HepG2 (cell line): ENCODE results near the gene SMARCD1. TPM values are rescaled to one million over a fixed set of nuclear protein-coding genes. Genes with fewer than 3 reads are reported as not detected.

ENCODE experiments used
- ATAC-seq: fragments of 200-7000 bp; cut with Tn5 transposase; 3 replicates; pipeline ENCODE4 v1.9.1; 2020; ENCODE audit warnings: mild to moderate bottlenecking, moderate library complexity
- BruUV-seq: library from RNA; stranded (reverse); fragments of 400-500 nt; replicated peaks from 2 replicates; lab custom pipeline; 2021; lab: Mats Ljungman, UMichigan
- CTCF ChIA-PET: fragments of 300-600 bp; formaldehyde crosslinking; extraction: SDS; loops from one replicate; lab custom pipeline; 2021; ENCODE audit warnings: low total read pairs, inconsistent platforms, low intra/inter-chr PET ratio; lab: Yijun Ruan, JAX
- POLR2A ChIA-PET: fragments of 350-600 bp; sonication (Branson Sonifier 250); formaldehyde crosslinking; loops from one replicate; lab custom pipeline; 2020; ENCODE audit warnings: antibody characterized with exemption, inconsistent platforms; lab: Yijun Ruan, JAX
- DNase-seq: peaks from one replicate; pipeline ENCODE4 v3.0.0-alpha.2; 2015; ENCODE audit warnings: low spot score
- FAIRE-seq: peaks from 3 replicates; lab custom pipeline; 2011; peaks lifted over from hg19 to GRCh38; lab: Jason Lieb, UNC
- H2AFZ ChIP-seq: one replicate; pipeline ENCODE4 v1.6.1; 2011; ENCODE audit warnings: low read length, inconsistent platforms
- H3K27ac ChIP-seq: fragments of 300-600 bp; 3 replicates; pipeline ENCODE4 v1.8.0; 2011; ENCODE audit warnings: mixed run types, mild to moderate bottlenecking, mixed read lengths, low read length, inconsistent platforms; ENCODE audit not compliant: insufficient read depth; ENCODE audit errors: extremely low read length
- H3K27me3 ChIP-seq, 2 experiments: fragments of 200-600 bp in 1 of 2; 2 replicates in 1 of 2; 3 replicates in 1 of 2; pipeline versions ENCODE4 v1.6.0 to v1.8.0; 2011; ENCODE audit warnings: low read length in 2 of 2, mild to moderate bottlenecking in 2 of 2, moderate library complexity in 2 of 2, inconsistent platforms in 1 of 2; ENCODE audit not compliant: insufficient read depth in 2 of 2, control insufficient read depth in 1 of 2
- H3K36me3 ChIP-seq, 2 experiments: fragments of 200-600 bp in 1 of 2; replicated peaks in 1 of 2; 2 replicates in 1 of 2; 3 replicates in 1 of 2; pipeline versions ENCODE4 v1.5.1 to v1.8.0; 2011; ENCODE audit warnings: low read length in 2 of 2, inconsistent platforms in 1 of 2; ENCODE audit not compliant: insufficient read depth in 2 of 2, control insufficient read depth in 1 of 2
- H3K4me1 ChIP-seq: 2 replicates; pipeline ENCODE4 v1.5.1; 2012; ENCODE audit warnings: low read length, inconsistent platforms; ENCODE audit not compliant: insufficient read depth
- H3K4me2 ChIP-seq: 2 replicates; pipeline ENCODE4 v1.6.0; 2011; ENCODE audit warnings: low read depth, low read length, inconsistent platforms
- H3K4me3 ChIP-seq, 3 experiments: fragments of 200-600 bp in 1 of 3; sonication (generic), shearing (Covaris generic) in 1 of 3; replicated peaks in 1 of 3; 2 replicates each; pipeline ENCODE4 v1.5.1; 2011 to 2016; ENCODE audit warnings: low read length in 3 of 3, inconsistent platforms in 2 of 3, low read depth in 2 of 3, mild to moderate bottlenecking in 2 of 3, control low read depth in 1 of 3, mixed read lengths in 1 of 3; ENCODE audit not compliant: insufficient read depth in 1 of 3
- H3K79me2 ChIP-seq: one replicate; pipeline ENCODE4 v1.6.1; 2011; ENCODE audit warnings: low read length, inconsistent platforms; ENCODE audit not compliant: insufficient read depth
- H3K9ac ChIP-seq: 2 replicates; pipeline ENCODE4 v1.6.0; 2011; ENCODE audit warnings: mild to moderate bottlenecking, low read depth, low read length, inconsistent platforms; ENCODE audit not compliant: insufficient read depth
- H3K9me3 ChIP-seq: 2 replicates; pipeline ENCODE4 v1.5.1; 2012; ENCODE audit warnings: mild to moderate bottlenecking, low read length
- H4K20me1 ChIP-seq: 2 replicates; pipeline ENCODE4 v1.6.0; 2011; ENCODE audit warnings: inconsistent platforms, mild to moderate bottlenecking, low read length, moderate library complexity; ENCODE audit not compliant: insufficient read depth
- KAT2B ChIP-seq: fragments of 150-350 bp; IDR thresholded peaks from 2 replicates; pipeline ENCODE4 v1.6.1; 2014; ENCODE audit warnings: low read depth, low read length, borderline replicate concordance
- NFATC3 ChIP-seq: sonication (generic); formaldehyde crosslinking; IDR thresholded peaks from 2 replicates; pipeline ENCODE4 v1.5.1; 2020; ENCODE audit warnings: mild to moderate bottlenecking, missing genetic modification reagents
- PAX8 ChIP-seq: sonication (generic); formaldehyde crosslinking; IDR thresholded peaks from 2 replicates; pipeline ENCODE4 v1.8.0; 2022; ENCODE audit warnings: mild to moderate bottlenecking, missing genetic modification reagents, borderline replicate concordance
- SRF ChIP-seq: IDR thresholded peaks from 2 replicates; pipeline ENCODE4 v1.6.1; 2011; ENCODE audit warnings: mild to moderate bottlenecking, low read depth, low read length, moderate library complexity
- SRSF1 ChIP-seq: fragments of 200-400 bp; formaldehyde crosslinking; optimal IDR thresholded peaks from 2 replicates; pipeline ENCODE3; 2017; ENCODE audit warnings: mild to moderate bottlenecking, low read depth, low read length, moderate library complexity
- TEF ChIP-seq: sonication (generic); formaldehyde crosslinking; IDR thresholded peaks from 2 replicates; pipeline ENCODE4 v1.5.0; 2020; ENCODE audit warnings: missing genetic modification reagents
- TFDP1 ChIP-seq: IDR thresholded peaks from 2 replicates; pipeline ENCODE4 v1.6.1; 2016; ENCODE audit warnings: missing compliant biosample characterization, missing genetic modification reagents, borderline replicate concordance
- TOPORS ChIP-seq: sonication (generic); formaldehyde crosslinking; IDR thresholded peaks from 2 replicates; pipeline ENCODE4 v1.8.0; 2023; ENCODE audit warnings: mild to moderate bottlenecking, missing genetic modification reagents
- ZNF546 ChIP-seq: sonication (generic); formaldehyde crosslinking; conservative IDR thresholded peaks from 2 replicates; pipeline ENCODE4 v1.8.1; 2023; ENCODE audit warnings: mild to moderate bottlenecking, missing genetic modification reagents
- ZNF775 ChIP-seq: sonication (generic); formaldehyde crosslinking; IDR thresholded peaks from 2 replicates; pipeline ENCODE4 v1.4.0; 2020; ENCODE audit warnings: missing genetic modification reagents, mild to moderate bottlenecking, moderate library complexity, borderline replicate concordance
- ZNF800 ChIP-seq: sonication (generic); formaldehyde crosslinking; IDR thresholded peaks from 2 replicates; pipeline ENCODE4 v1.4.0; 2020; ENCODE audit warnings: missing genetic modification reagents
- WGBS: methylation state at CpG from one replicate; pipeline ENCODE4 v1.1.6; 2017; ENCODE audit warnings: low lambda C conversion rate; 5-methylcytosine and 5-hydroxymethylcytosine counted together
- in situ Hi-C: cut with HindIII; loops from 2 replicates; pipeline ENCODE4 v1.10.0; 2017; ENCODE audit warnings: low pct_unique_long_range_greater_than_20kb; ENCODE audit not compliant: extremely low pct_ligation_motif_present
- intact Hi-C: fragments of 100-400 bp; cut with micrococcal nuclease; formaldehyde crosslinking; loops from one replicate; pipeline ENCODE4 v1.10.0; 2022; ENCODE audit not compliant: unreplicated experiment
- polyA plus RNA-seq, 8 experiments: library from polyadenylated mRNA; depleted of rRNA in 3 of 8; stranded (reverse) in 7 of 8; unstranded in 1 of 8; fragments of >200 nt; fragmentation: Illumina TruSeq in 4 of 8; extraction: Trizol in 4 of 8; gene quantifications; 2 replicates each; pipeline versions ENCODE4 v1.2.1 to v1.2.3, GENCODE V29; 2011 to 2016; ENCODE audit warnings: low read depth in 4 of 8, missing spikeins in 1 of 8, mixed read lengths in 1 of 8; ENCODE audit not compliant: insufficient read depth in 1 of 8
- total RNA-seq, 5 experiments: library from RNA; depleted of rRNA; stranded (reverse); fragments of >200 nt; fragmentation: Illumina TruSeq; extraction: Trizol; gene quantifications; 2 replicates each; pipeline ENCODE4 v1.2.3, GENCODE V29; 2016; ENCODE audit warnings: low read depth in 1 of 5

SMARCD1 gene
- total and polyA plus RNA-seq, 2 of the 13 experiments (the other 11 are each of a cell fraction or from before 2014, with no cell fraction given), result 51.7 to 54.6 TPM

- no peaks in the 10 kb centered on the region for H3K4me1 ChIP-seq
- peaks cover 2 to 28% of the 10 kb centered on the region in 2 experiments; a peak in 3 of 5 replicates for H3K36me3 ChIP-seq
- H3K9me3 ChIP-seq, result no peaks in the 10 kb centered on the region
- H4K20me1 ChIP-seq, result no peaks in the 10 kb centered on the region
- ChIA-PET POLR2A (interaction anchor here (0.9 to 1.5 kb wide), 2 partner anchors 9 to 11 kb away, joined by 4 to 6 read pairs; partner anchors contain the start of gene COX14), CTCF (no interaction called here)
- ATAC-seq (no peak), FAIRE-seq (no peak), DNase-seq (no peak)
- no TSS peak for BruUV-seq
- TF ChIP-seq TFDP1 (CRISPR knock-in tag) (no peak), PAX8 (CRISPR knock-in tag) (no peak), KAT2B (no peak), ZNF775 (CRISPR knock-in tag) (no peak), ZNF800 (CRISPR knock-in tag) (no peak), NFATC3 (CRISPR knock-in tag) (no peak), ZNF546 (CRISPR knock-in tag) (no peak), TEF (CRISPR knock-in tag) (no peak), SRF (no peak), SRSF1 (no peak), TOPORS (CRISPR knock-in tag) (no peak)
- no peak overlapping the region for H3K9ac ChIP-seq
- in situ Hi-C loops (no loop called here), intact Hi-C loops (no loop called here)
- no peaks in the 10 kb centered on the region for H3K27me3 ChIP-seq
- no peak overlapping the region for H2AFZ ChIP-seq
- H3K27ac ChIP-seq, result no peak overlapping the region
- 93% methylated on average over 3 of the region's 3 CpGs for WGBS
- H3K79me2 ChIP-seq, result peaks cover 4% of the 10 kb centered on the region
- no peak overlapping the region for H3K4me3 ChIP-seq
- H3K4me2 ChIP-seq, result no peak overlapping the region
These were observed 35.8 kb downstream of the SMARCD1 start for GRCh38 chr12:50120953-50121352.
